ENCODE data around the gene MOB3A. TPM values are rescaled to one million over a fixed set of nuclear protein-coding genes. Genes with fewer than 3 reads are reported as not detected.
"Not testable (repeated sequence)": the region's sequence is repeated elsewhere in the genome, so short reads cannot be mapped to it uniquely, and the experiment has no call there.

MOB3A gene
- total and polyA plus RNA-seq, 12 donors: 5.5 to 54.0 (median 37.1) TPM

GRCh38 chr19:2034729-2035589, 61.2 kb downstream of the MOB3A start:
- Histone ChIP-seq H3K27me3 (no peaks in the 10 kb centered on the region), H3K9me3 (replicated peaks in 1 of 3) (peaks cover 0 to 6% (median 0%) of the 10 kb centered on the region in 3 donors), H3K27ac (peak overlapping the region in 3 of 5 donors; percentile 30 to 98 (median 48)), H3K4me1 (replicated peaks in 1 of 2) (peaks cover 31 to 36% of the 10 kb centered on the region in 2 donors), H3K4me3 (no peak overlapping the region), H3K36me3 (replicated peaks in 1 of 2) (peaks cover 0 to 25% of the 10 kb centered on the region in 2 donors)
- intact Hi-C loops (cut with DNase I): no loop called here
- TF ChIP-seq CTCF (IDR thresholded peaks at IDR 0.05) (no peak), POLR2A (IDR thresholded peaks at IDR 0.05) (no peak)
- 35 to 57% (median 48%) methylated on average over 22 to 34 of the region's 34 CpGs for WGBS, 4 donors
- DNase-seq: peak; percentile 65 to 82 (median 74)

GRCh38 chr19:2034253-2034652, 61.9 kb downstream of the MOB3A start:
- Histone ChIP-seq H3K4me1 (replicated peaks in 1 of 2) (peaks cover 24 to 33% of the 10 kb centered on the region in 2 donors), H3K27ac (peak overlapping the region in 1 of 5 donors; percentile 98), H3K36me3 (replicated peaks in 1 of 2) (peaks cover 0 to 18% of the 10 kb centered on the region in 2 donors)
- H3K27me3 ChIP-seq; intact Hi-C loops (cut with DNase I); H3K4me3 ChIP-seq; H3K9me3 ChIP-seq (replicated peaks in 1 of 3); DNase-seq: not testable (repeated sequence)
- 80 to 95% (median 93%) methylated on average over 8 to 15 of the region's 15 CpGs for WGBS, 4 donors

GRCh38 chr19:2033825-2034159, 62.3 kb downstream of the MOB3A start:
- WGBS, 4 donors: 72 to 83% (median 75%) methylated on average over 1 to 9 of the region's 9 CpGs
- H3K27me3 ChIP-seq: no peaks in the 10 kb centered on the region
- peak overlapping the region in 2 of 5 donors; percentile 40 to 98 for H3K27ac ChIP-seq
- no peak for TF ChIP-seq CTCF (IDR thresholded peaks at IDR 0.05)
- no peak for TF ChIP-seq POLR2A (IDR thresholded peaks at IDR 0.05)
- DNase-seq: peak in 3 of 7 donors; percentile 23 to 29 (median 29)
- H3K9me3 ChIP-seq (replicated peaks in 1 of 3): peaks cover 0 to 6% (median 0%) of the 10 kb centered on the region in 3 donors
- intact Hi-C loops (cut with DNase I): no loop called here
- peaks cover 23 to 33% of the 10 kb centered on the region in 2 donors for H3K4me1 ChIP-seq (replicated peaks in 1 of 2)
- no peak overlapping the region for H3K4me3 ChIP-seq
- peaks cover 0 to 13% of the 10 kb centered on the region in 2 donors for H3K36me3 ChIP-seq (replicated peaks in 1 of 2)

GRCh38 chr19:2033115-2033824, 62.9 kb downstream of the MOB3A start:
- Histone ChIP-seq H3K36me3 (replicated peaks in 1 of 2) (peaks cover 0 to 8% of the 10 kb centered on the region in 2 donors), H3K4me1 (replicated peaks in 1 of 2) (peaks cover 25 to 33% of the 10 kb centered on the region in 2 donors), H3K4me3 (no peak overlapping the region), H3K9me3 (replicated peaks in 1 of 3) (peaks cover 0 to 6% (median 0%) of the 10 kb centered on the region in 3 donors), H3K27ac (peak overlapping the region in 4 of 5 donors; percentile 87 to 98 (median 92)), H3K27me3 (no peaks in the 10 kb centered on the region)
- WGBS, 4 donors: 87 to 97% (median 93%) methylated on average over 3 to 6 of the region's 6 CpGs
- intact Hi-C loops (cut with DNase I): no loop called here
- TF ChIP-seq POLR2A (IDR thresholded peaks at IDR 0.05) (no peak), CTCF (IDR thresholded peaks at IDR 0.05) (no peak)
- DNase-seq: peak in 2 of 7 donors; percentile 20 to 30

All from adrenal gland (tissue), 12 donors.